Glutamatergic neuron (in vitro differentiated cells): ENCODE measurements around the gene MESP2. TPM values are rescaled to one million over a fixed set of nuclear protein-coding genes. Genes with fewer than 3 reads are reported as not detected.
A peak's percentile ranks its signal among the peaks of the same experiment; 100 is the strongest.

Source experiments
- DNase-seq: peaks from one replicate; pipeline ENCODE4 v3.0.0; 2022
- H3K27ac Mint-ChIP-seq: one replicate; pipeline ENCODE4 v1.8.0; 2020; ENCODE audit warnings: mild to moderate bottlenecking, mixed read lengths, inconsistent platforms; ENCODE audit not compliant: unreplicated experiment
- H3K27me3 Mint-ChIP-seq: one replicate; pipeline ENCODE4 v1.8.0; 2020; ENCODE audit warnings: mild to moderate bottlenecking, moderate library complexity, mixed read lengths, inconsistent platforms; ENCODE audit not compliant: unreplicated experiment
- H3K36me3 Mint-ChIP-seq: one replicate; pipeline ENCODE4 v1.8.0; 2020; ENCODE audit warnings: mild to moderate bottlenecking, mixed read lengths, inconsistent platforms; ENCODE audit not compliant: unreplicated experiment
- H3K4me1 Mint-ChIP-seq: one replicate; pipeline ENCODE4 v1.8.0; 2020; ENCODE audit warnings: mild to moderate bottlenecking, low read depth, mixed read lengths, inconsistent platforms; ENCODE audit not compliant: unreplicated experiment
- H3K4me3 Mint-ChIP-seq: one replicate; pipeline ENCODE4 v1.8.0; 2020; ENCODE audit warnings: mild to moderate bottlenecking, mixed read lengths, inconsistent platforms; ENCODE audit not compliant: unreplicated experiment
- H3K9me3 Mint-ChIP-seq: one replicate; pipeline ENCODE4 v1.8.0; 2020; ENCODE audit warnings: mild to moderate bottlenecking, moderate library complexity, mixed read lengths, inconsistent platforms; ENCODE audit not compliant: unreplicated experiment
- total RNA-seq: library from RNA; stranded (reverse); fragmentation: NEBNext Ultra II Directional; extraction: Animal tissue kit (Norgen Biotek cat#: 25700); gene quantifications from one replicate; pipeline ENCODE4 v1.2.1, GENCODE V29; 2021; ENCODE audit not compliant: unreplicated experiment
- TF ChIP-seq, protein P1 (sequence below): fragments of 200-600 bp; sonication (generic); IDR thresholded peaks from one replicate; pipeline ENCODE4 v1.5.0; 2021; ENCODE audit not compliant: partially characterized antibody, unreplicated experiment

MESP2 gene
- total RNA-seq, 1 donor from 2014 or later: not detected

DNA sequence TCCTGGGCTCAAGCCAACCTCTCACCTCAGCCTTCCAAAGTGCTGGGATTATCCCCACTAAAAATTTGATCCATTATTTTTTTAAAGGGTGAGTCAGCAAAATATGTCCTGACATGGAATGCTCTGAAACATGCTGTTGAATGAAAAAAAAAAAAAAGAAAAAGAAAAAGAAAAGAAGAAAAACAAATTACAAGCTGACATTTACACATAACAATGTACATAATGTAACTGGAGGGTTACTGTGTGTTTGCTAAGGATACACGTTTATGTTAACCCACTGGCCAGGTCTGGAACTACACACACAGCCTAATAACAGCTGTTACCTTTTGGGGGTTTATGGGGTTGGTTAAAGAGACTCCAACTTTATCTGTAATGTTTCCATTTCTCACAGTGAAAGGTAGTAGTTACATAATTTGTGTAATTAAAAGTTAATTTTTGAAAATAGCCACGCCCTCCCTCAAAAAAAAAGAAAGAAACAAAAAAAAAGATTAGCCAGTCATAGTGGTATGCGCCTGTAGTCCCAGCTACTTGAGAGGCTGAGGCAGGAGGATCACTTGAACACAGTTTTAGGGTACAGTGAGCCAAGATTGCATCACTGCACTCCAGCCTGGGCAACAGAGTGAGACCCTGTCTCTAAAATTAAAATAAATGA, 3.1 kb upstream of the MESP2 start:
- Mint-ChIP-seq H3K4me3 (no peak overlapping the region), H3K4me1 (no peaks in the 10 kb centered on the region), H3K9me3 (no peaks in the 10 kb centered on the region), H3K27me3 (peaks cover 4% of the 10 kb centered on the region), H3K36me3 (no peaks in the 10 kb centered on the region), H3K27ac (no peak overlapping the region)
- DNase-seq: no peak
- TF ChIP-seq, protein P1, sequence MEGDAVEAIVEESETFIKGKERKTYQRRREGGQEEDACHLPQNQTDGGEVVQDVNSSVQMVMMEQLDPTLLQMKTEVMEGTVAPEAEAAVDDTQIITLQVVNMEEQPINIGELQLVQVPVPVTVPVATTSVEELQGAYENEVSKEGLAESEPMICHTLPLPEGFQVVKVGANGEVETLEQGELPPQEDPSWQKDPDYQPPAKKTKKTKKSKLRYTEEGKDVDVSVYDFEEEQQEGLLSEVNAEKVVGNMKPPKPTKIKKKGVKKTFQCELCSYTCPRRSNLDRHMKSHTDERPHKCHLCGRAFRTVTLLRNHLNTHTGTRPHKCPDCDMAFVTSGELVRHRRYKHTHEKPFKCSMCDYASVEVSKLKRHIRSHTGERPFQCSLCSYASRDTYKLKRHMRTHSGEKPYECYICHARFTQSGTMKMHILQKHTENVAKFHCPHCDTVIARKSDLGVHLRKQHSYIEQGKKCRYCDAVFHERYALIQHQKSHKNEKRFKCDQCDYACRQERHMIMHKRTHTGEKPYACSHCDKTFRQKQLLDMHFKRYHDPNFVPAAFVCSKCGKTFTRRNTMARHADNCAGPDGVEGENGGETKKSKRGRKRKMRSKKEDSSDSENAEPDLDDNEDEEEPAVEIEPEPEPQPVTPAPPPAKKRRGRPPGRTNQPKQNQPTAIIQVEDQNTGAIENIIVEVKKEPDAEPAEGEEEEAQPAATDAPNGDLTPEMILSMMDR: peak; percentile 39

DNA sequence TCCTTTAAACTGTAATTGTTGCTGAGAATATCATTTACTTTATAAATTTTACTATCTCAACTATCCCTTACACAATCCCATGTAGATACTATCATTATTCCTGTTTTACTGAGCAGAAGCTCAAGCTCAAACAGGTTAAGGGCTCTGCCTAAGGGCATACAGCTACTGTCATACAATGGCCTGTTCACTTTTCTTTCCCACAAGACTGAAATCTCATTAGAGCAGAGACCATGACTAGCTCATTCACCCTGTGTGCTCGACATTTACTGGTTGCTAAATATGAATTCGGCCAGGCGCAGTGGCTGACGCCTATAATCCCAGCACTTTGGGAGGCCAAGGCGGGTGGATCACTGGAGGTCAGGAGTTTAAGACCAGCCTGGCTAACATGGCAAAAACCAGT, 1.6 kb upstream of the MESP2 start:
- Mint-ChIP-seq H3K36me3 (no peaks in the 10 kb centered on the region), H3K9me3 (no peaks in the 10 kb centered on the region), H3K27me3 (peaks cover 4% of the 10 kb centered on the region), H3K4me1 (no peaks in the 10 kb centered on the region), H3K27ac (no peak overlapping the region), H3K4me3 (no peak overlapping the region)
- TF ChIP-seq, protein P1: no peak
- no peak for DNase-seq

DNA sequence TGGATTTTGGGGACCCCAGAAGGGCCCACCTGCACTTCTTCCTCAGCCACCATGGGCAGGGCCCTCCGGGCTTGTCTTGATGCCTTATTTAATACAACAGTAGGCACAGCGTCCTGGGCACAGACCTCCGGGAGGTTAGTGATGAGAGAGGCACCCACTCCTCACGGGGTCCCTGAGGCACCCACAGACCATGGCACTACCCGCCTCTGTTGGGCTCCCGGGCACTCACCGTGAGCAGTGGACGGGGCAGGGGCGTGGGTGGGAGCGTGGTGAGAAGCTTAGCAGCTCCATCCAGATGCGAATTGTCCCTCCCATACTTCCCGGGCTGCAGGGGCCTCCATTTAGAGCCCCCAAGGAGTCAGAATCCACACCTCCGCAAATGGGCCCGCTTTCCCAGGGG, 317 bp upstream of the MESP2 start:
- Mint-ChIP-seq H3K4me1 (no peaks in the 10 kb centered on the region), H3K4me3 (no peak overlapping the region), H3K27ac (no peak overlapping the region), H3K36me3 (no peaks in the 10 kb centered on the region), H3K27me3 (peaks cover 4% of the 10 kb centered on the region), H3K9me3 (peaks cover 3% of the 10 kb centered on the region)
- TF ChIP-seq, protein P1: no peak
- no peak for DNase-seq

DNA sequence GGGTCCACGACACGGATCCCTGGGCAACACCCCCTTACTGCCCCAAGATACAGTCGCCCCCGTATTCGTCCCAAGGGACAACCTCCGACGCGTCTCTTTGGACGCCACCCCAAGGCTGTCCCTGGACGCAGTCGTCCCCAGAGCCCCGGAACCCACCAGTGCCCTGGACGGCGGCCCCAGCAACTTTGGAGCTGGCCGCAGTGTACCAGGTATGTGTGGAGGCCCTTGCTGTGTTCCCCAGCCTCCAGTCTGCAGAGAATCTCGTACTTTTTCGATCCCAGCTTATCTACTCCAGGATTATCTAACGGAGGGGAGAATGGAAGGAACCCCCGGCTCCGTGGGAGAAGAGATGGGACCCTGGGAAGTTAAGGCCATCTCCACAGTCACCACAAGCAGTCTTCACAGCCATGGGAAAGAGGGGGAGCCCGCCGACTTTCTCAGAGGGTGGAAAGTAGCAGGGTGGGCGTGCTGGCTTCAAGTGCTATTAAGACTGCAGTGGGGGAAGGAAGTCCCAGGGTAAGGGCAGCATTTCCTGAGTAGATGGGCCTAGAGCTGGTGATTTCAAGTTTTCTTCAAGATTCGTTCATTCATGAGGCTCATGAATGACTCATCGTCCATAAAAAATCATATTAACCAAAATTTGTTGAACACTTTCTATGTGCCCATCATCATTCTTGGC, 1.1 kb downstream of the MESP2 start:
- no peaks in the 10 kb centered on the region for H3K4me1 Mint-ChIP-seq
- no peaks in the 10 kb centered on the region for H3K36me3 Mint-ChIP-seq
- no peak overlapping the region for H3K4me3 Mint-ChIP-seq
- H3K9me3 Mint-ChIP-seq: peaks cover 4% of the 10 kb centered on the region
- TF ChIP-seq, protein P1: no peak
- DNase-seq: no peak
- no peak overlapping the region for H3K27ac Mint-ChIP-seq
- H3K27me3 Mint-ChIP-seq: peaks cover 8% of the 10 kb centered on the region

DNA sequence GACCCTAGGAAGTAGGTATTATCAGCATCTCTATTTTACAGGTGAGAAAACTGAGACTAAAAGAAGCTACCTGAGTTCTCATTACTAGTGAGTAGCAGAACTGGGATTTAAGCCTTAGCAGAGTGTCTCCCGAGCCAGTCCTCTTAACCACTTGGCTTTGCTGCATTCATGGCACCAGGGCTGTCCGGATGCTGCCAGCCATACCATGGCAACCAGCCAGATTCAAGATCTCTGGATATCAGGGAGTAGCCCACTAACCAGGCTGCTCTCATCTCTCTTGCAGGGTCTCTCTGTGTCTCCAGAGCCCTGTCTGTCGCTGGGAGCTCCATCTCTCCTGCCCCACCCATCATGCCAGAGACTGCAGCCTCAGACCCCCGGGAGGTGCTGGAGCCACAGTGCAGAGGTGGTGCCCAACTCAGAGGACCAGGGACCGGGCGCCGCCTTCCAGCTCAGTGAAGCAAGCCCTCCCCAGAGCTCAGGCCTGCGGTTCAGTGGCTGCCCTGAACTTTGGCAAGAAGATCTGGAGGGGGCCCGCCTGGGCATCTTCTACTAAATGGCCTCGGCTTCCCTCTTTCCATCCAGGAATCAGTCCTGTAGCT, 1.7 kb downstream of the MESP2 start:
- Mint-ChIP-seq H3K27ac (no peak overlapping the region), H3K36me3 (no peaks in the 10 kb centered on the region), H3K9me3 (peaks cover 4% of the 10 kb centered on the region), H3K4me3 (no peak overlapping the region), H3K4me1 (no peaks in the 10 kb centered on the region), H3K27me3 (peaks cover 8% of the 10 kb centered on the region)
- TF ChIP-seq, protein P1: no peak
- no peak for DNase-seq
